ENCODE measurements around the gene LSM8. TPM values are rescaled to one million over a fixed set of nuclear protein-coding genes. Genes with fewer than 3 reads are reported as not detected.

LSM8 gene
- polyA plus RNA-seq, 3 donors, result 23.4 to 42.6 (median 32.5) TPM

GRCh38 chr7:118148930-118149329 is 35.0 kb upstream of the LSM8 start:
- no peak overlapping the region for H3K9ac ChIP-seq (ENCODE audit: insufficient read depth, low read length, poor library complexity, severe bottlenecking)
- no peak overlapping the region for H3K27ac Mint-ChIP-seq
- TF ChIP-seq, protein P1, sequence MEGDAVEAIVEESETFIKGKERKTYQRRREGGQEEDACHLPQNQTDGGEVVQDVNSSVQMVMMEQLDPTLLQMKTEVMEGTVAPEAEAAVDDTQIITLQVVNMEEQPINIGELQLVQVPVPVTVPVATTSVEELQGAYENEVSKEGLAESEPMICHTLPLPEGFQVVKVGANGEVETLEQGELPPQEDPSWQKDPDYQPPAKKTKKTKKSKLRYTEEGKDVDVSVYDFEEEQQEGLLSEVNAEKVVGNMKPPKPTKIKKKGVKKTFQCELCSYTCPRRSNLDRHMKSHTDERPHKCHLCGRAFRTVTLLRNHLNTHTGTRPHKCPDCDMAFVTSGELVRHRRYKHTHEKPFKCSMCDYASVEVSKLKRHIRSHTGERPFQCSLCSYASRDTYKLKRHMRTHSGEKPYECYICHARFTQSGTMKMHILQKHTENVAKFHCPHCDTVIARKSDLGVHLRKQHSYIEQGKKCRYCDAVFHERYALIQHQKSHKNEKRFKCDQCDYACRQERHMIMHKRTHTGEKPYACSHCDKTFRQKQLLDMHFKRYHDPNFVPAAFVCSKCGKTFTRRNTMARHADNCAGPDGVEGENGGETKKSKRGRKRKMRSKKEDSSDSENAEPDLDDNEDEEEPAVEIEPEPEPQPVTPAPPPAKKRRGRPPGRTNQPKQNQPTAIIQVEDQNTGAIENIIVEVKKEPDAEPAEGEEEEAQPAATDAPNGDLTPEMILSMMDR (IDR thresholded peaks at IDR 0.05), result no peak
- no peaks in the 10 kb centered on the region for H3K79me2 ChIP-seq (ENCODE audit: insufficient read depth, low read length)
- no peaks in the 10 kb centered on the region for H3K9me3 ChIP-seq (replicated peaks in 1 of 2; ENCODE audit: control insufficient read depth in 1 of 2, insufficient read depth in 1 of 2, low read length in 2 of 2)
- no peaks in the 10 kb centered on the region for H4K20me1 ChIP-seq (ENCODE audit: insufficient read depth, low read length)
- no peak overlapping the region for H3K27ac ChIP-seq (ENCODE audit: low read depth in 1 of 2, low read length in 2 of 2)
- no peaks in the 10 kb centered on the region for H3K4me1 Mint-ChIP-seq
- no peaks in the 10 kb centered on the region for H3K36me3 Mint-ChIP-seq
- H3K4me3 Mint-ChIP-seq, result no peak overlapping the region
- H3K9me3 Mint-ChIP-seq, result no peaks in the 10 kb centered on the region
- no peaks in the 10 kb centered on the region for H3K36me3 ChIP-seq (replicated peaks in 1 of 2; ENCODE audit: control insufficient read depth in 1 of 2, insufficient read depth in 2 of 2, low read length in 2 of 2)
- no peak overlapping the region for H3K4me3 ChIP-seq (replicated peaks in 1 of 3; ENCODE audit: low read depth in 2 of 3, low read length in 3 of 3)
- no CpG with 5 or more reads among the region's 2 CpGs for WGBS (ENCODE audit: insufficient coverage)
- no peaks in the 10 kb centered on the region for H3K4me1 ChIP-seq (ENCODE audit: control insufficient read depth in 1 of 2, insufficient read depth in 2 of 2, low read length in 2 of 2)
- no peak overlapping the region for H3K4me2 ChIP-seq (replicated peaks; ENCODE audit: extremely low read depth, low read length, poor library complexity, severe bottlenecking)
- H3K27me3 Mint-ChIP-seq (ENCODE audit: low read depth in 3 of 3), result peaks cover 3 to 11% (median 4%) of the 10 kb centered on the region in 3 donors
- H2AFZ ChIP-seq (ENCODE audit: insufficient read depth, low read depth, low read length, poor library complexity, severe bottlenecking), result no peak overlapping the region
- intact Hi-C loops (cut with micrococcal nuclease), result no loop called here
- DNase-seq, result no peak
- H3K27me3 ChIP-seq (ENCODE audit: control insufficient read depth in 2 of 2, insufficient read depth in 2 of 2, low read length in 2 of 2), result peaks cover under 1 to 2% of the 10 kb centered on the region in 2 donors

- Histone ChIP-seq H3K4me3 (replicated peaks in 1 of 3; ENCODE audit: low read depth in 2 of 3, low read length in 3 of 3) (no peak overlapping the region), H3K27me3 (ENCODE audit: control insufficient read depth in 2 of 2, insufficient read depth in 2 of 2, low read length in 2 of 2) (peaks cover 2 to 3% of the 10 kb centered on the region in 2 donors), H3K9me3 (replicated peaks in 1 of 2; ENCODE audit: control insufficient read depth in 1 of 2, insufficient read depth in 1 of 2, low read length in 2 of 2) (no peaks in the 10 kb centered on the region), H3K4me2 (replicated peaks; ENCODE audit: extremely low read depth, low read length, poor library complexity, severe bottlenecking) (no peak overlapping the region), H4K20me1 (ENCODE audit: insufficient read depth, low read length) (no peaks in the 10 kb centered on the region), H2AFZ (ENCODE audit: insufficient read depth, low read depth, low read length, poor library complexity, severe bottlenecking) (no peak overlapping the region), H3K36me3 (replicated peaks in 1 of 2; ENCODE audit: control insufficient read depth in 1 of 2, insufficient read depth in 2 of 2, low read length in 2 of 2) (no peaks in the 10 kb centered on the region), H3K79me2 (ENCODE audit: insufficient read depth, low read length) (no peaks in the 10 kb centered on the region), H3K4me1 (ENCODE audit: control insufficient read depth in 1 of 2, insufficient read depth in 2 of 2, low read length in 2 of 2) (no peaks in the 10 kb centered on the region), H3K9ac (ENCODE audit: insufficient read depth, low read length, poor library complexity, severe bottlenecking) (no peak overlapping the region), H3K27ac (ENCODE audit: low read depth in 1 of 2, low read length in 2 of 2) (no peak overlapping the region)
- Mint-ChIP-seq H3K9me3 (no peaks in the 10 kb centered on the region), H3K4me1 (no peaks in the 10 kb centered on the region), H3K27me3 (ENCODE audit: low read depth in 3 of 3) (peaks cover 3 to 13% (median 4%) of the 10 kb centered on the region in 3 donors), H3K36me3 (no peaks in the 10 kb centered on the region), H3K27ac (no peak overlapping the region), H3K4me3 (no peak overlapping the region)
- DNase-seq, result no peak
- intact Hi-C loops (cut with micrococcal nuclease), result no loop called here
- TF ChIP-seq, protein P1 (IDR thresholded peaks at IDR 0.05), result no peak
- no CpG with 5 or more reads among the region's 2 CpGs for WGBS (ENCODE audit: insufficient coverage)
Observed at GRCh38 chr7:118149394-118149793, 34.6 kb upstream of the LSM8 start.

All from CD14-positive monocyte (primary cell).